SH-SY5Y (cell line): ENCODE measurements around the gene BOK.

ENCODE experiments used
- GATA2 ChIP-seq: IDR thresholded peaks from 2 replicates; pipeline ENCODE4 v1.6.1; 2011; ENCODE audit warnings: mild to moderate bottlenecking, low read depth, low read length
- GATA3 ChIP-seq: IDR thresholded peaks from 2 replicates; pipeline ENCODE4 v1.6.1; 2011; ENCODE audit warnings: low read depth, mild to moderate bottlenecking, low read length, moderate library complexity

- TF ChIP-seq GATA2: no peak
- no peak for TF ChIP-seq GATA3
Measured at GRCh38 chr2:241551998-241552737, 6.4 kb upstream of the BOK start.
